PFSK-1 (cell line): ENCODE measurements around the gene YDJC.

ENCODE experiments used
- FOXP2 ChIP-seq: optimal IDR thresholded peaks from 2 replicates; pipeline ENCODE3; 2011; ENCODE audit warnings: borderline replicate concordance, control low read depth, inconsistent platforms; ENCODE audit not compliant: insufficient read depth; ENCODE audit errors: extremely low read length, extremely low read depth
- POLR2AphosphoS5 ChIP-seq: IDR thresholded peaks from 2 replicates; pipeline ENCODE4 v1.6.1; 2012; ENCODE audit warnings: low read depth, mild to moderate bottlenecking, control low read depth, low read length, moderate library complexity
- SIN3A ChIP-seq: IDR thresholded peaks from 2 replicates; pipeline ENCODE4 v1.6.1; 2012; ENCODE audit warnings: mild to moderate bottlenecking, low read length, moderate library complexity, borderline replicate concordance; ENCODE audit not compliant: insufficient read depth
- TAF1 ChIP-seq: IDR thresholded peaks from 2 replicates; pipeline ENCODE4 v1.6.1; 2012; ENCODE audit warnings: low read length, control low read depth, borderline replicate concordance; ENCODE audit not compliant: insufficient read depth
- TF ChIP-seq, protein P1 (sequence below), 2 experiments: IDR thresholded peaks; 2 replicates each; pipeline versions ENCODE4 v1.6.1 to v1.8.0; 2011 to 2012; ENCODE audit warnings: low read depth in 2 of 2, low read length in 2 of 2, control low read depth in 1 of 2, inconsistent platforms in 1 of 2, mild to moderate bottlenecking in 1 of 2, moderate library complexity in 1 of 2; ENCODE audit not compliant: insufficient read depth in 1 of 2

The YDJC gene

DNA sequence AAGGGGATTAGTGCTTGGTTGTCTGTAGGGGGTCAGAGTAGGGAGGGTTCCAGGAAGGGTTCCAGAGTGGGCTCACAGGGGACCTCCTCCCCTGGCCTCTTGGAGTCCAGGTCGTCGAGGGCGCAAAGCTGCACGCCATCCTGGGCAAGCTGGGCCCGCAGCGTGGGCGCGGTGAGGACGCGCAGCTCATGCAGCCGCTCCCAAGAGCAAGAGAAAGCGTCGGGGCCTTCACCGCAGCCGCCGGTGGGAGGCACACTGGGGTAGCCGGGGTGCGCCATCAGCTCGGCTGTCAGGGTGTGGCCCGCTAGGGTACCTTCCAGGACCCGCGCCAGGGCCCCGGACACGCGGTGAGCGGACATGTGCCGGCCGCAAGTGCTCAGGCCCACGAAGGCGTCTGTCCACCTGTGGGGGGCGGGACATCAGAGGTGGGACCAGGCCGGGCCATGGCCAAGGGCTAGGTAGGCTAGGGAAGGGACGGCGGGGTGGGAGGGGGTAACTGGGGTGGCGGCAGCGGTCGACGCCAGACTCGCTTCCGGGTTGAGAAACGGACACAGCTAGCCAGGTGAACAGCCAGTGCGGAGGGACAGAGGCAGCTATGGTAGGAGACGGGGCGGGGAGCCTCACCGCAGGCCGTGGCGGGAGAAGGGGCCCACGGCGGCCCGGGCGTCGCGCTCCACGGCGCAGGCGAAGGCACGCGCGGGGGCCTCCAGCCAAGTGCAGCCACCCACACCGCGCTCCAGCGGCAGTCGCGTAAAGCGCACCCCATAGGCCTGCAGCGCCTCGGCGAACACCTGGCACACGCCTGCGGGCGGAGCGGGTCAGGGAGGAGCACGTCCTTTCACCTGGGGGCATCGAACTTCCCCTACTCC is 1.2 kb downstream of the YDJC start:
- TF ChIP-seq POLR2AphosphoS5 = no peak

DNA sequence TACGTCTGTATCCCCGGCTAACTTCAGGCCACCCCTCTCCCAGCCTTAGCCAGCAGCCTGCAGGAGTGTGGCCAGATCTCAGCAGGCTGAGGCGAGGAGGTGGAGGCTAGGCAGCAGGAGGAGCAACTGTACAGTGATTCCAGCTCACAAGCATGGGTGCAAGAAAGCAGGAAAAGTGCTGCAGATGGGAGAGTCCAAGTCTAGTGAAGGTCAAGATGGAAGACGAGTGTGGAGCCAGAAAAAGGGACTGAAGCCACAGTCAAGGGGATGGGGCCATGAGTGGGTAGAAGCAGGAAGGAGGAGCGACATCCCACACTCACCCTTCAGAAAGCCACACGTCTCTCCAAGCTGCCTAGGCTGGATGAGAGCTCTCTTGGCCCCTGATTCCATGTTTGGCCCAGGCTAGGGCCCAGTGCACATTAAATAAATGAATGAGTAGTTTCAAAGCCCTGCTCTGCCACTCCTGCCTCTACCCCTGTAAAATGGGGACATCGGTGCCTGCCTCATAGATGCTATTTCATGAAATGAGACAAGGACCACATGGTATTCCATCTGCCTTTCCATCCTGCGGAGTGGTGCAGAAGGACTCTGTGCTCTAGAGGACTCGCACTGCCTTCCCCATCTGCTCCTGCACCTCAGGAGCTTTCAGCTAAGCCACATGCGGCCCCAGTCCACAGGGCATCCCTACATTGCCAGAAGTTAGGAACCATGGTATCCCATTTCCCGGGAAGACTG is 2.9 kb downstream of the YDJC start:
- TF ChIP-seq, protein P1, sequence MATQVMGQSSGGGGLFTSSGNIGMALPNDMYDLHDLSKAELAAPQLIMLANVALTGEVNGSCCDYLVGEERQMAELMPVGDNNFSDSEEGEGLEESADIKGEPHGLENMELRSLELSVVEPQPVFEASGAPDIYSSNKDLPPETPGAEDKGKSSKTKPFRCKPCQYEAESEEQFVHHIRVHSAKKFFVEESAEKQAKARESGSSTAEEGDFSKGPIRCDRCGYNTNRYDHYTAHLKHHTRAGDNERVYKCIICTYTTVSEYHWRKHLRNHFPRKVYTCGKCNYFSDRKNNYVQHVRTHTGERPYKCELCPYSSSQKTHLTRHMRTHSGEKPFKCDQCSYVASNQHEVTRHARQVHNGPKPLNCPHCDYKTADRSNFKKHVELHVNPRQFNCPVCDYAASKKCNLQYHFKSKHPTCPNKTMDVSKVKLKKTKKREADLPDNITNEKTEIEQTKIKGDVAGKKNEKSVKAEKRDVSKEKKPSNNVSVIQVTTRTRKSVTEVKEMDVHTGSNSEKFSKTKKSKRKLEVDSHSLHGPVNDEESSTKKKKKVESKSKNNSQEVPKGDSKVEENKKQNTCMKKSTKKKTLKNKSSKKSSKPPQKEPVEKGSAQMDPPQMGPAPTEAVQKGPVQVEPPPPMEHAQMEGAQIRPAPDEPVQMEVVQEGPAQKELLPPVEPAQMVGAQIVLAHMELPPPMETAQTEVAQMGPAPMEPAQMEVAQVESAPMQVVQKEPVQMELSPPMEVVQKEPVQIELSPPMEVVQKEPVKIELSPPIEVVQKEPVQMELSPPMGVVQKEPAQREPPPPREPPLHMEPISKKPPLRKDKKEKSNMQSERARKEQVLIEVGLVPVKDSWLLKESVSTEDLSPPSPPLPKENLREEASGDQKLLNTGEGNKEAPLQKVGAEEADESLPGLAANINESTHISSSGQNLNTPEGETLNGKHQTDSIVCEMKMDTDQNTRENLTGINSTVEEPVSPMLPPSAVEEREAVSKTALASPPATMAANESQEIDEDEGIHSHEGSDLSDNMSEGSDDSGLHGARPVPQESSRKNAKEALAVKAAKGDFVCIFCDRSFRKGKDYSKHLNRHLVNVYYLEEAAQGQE (IDR thresholded peaks at IDR 0.05; ENCODE audit: insufficient read depth in 1 of 2, low read depth in 2 of 2, low read length in 2 of 2) = no peak
- TF ChIP-seq FOXP2 (no peak), POLR2AphosphoS5 (no peak), SIN3A (no peak), TAF1 (no peak)

DNA sequence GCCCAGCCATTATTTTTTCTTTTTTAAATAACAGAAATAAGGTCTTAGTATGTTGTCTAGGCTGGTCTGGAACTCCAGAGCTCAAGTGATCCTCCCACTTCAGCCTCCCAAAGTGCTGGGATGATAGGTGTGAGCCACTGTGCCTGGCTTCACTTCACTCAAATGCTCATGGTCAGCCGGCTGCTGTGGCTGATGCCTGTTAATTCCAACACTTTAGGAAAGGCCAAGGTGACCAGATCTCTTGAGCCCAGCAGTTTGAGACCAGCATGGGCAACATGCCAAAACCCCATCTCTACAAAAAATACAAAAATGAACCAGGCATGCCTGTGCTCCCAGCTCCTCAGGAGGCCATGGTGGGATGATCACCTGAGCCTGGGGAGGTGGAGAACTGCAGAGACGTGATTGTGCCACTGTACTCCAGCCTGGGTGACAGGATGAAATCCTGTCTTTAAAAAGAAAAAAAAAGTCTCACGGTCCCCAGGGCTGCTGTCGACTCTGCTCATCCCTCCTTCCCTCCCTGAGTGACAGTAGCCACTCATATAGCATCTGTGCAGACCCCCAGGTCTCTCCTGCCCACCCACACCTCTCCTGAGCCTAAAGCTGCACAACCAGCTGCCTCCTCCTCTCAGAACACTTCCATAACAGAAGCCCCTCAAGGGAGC is 3.6 kb downstream of the YDJC start:
- TF ChIP-seq FOXP2 (no peak), TAF1 (no peak), POLR2AphosphoS5 (no peak), SIN3A (no peak)
- TF ChIP-seq, protein P1 (IDR thresholded peaks at IDR 0.05; ENCODE audit: insufficient read depth in 1 of 2, low read depth in 2 of 2, low read length in 2 of 2) = no peak

DNA sequence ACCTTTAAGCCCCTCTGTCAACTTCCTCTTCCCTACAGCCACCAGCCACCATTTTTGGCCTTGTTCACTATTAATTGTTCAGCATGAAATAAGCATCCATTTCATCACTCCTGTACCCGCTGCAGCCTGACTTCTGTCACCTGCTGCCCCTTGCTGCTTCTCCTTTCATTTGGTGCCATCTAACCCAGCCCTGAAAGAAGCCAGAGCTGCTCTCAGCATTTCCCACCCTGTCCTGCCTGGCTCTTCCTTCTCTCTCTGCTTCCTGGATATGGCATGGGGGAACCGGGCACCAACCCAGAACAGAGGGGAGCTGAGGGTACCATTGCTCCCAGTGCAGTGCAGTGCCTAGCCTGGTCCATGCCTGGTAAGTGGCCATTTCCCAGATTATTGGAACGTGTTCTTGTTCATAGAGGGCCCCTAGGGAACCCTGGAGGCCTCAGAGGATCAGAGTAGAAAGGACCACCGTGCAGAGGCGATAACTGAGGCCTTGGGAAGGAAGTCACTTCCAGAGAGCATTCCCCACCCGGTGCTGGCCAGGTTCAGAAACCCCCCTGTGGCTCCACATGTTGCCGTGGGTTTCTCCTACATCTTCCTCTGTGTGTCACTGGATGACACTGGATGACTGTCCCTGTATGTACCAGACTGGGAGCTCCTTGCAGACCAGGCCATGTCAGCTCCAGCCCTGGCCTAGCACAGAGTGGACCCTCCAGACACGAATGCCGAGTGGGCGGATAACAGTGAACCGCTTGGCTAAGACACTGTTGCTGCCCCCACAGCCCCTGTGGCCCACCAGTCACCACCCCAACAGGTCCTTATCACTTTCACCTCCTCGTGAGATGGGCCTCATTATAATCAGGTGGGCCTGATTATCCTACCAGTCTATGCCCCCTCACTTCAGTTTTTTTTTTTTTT is 4.7 kb downstream of the YDJC start:
- TF ChIP-seq SIN3A (no peak), POLR2AphosphoS5 (no peak), TAF1 (no peak), FOXP2 (no peak)
- TF ChIP-seq, protein P1 (IDR thresholded peaks at IDR 0.05; ENCODE audit: insufficient read depth in 1 of 2, low read depth in 2 of 2, low read length in 2 of 2) = no peak

DNA sequence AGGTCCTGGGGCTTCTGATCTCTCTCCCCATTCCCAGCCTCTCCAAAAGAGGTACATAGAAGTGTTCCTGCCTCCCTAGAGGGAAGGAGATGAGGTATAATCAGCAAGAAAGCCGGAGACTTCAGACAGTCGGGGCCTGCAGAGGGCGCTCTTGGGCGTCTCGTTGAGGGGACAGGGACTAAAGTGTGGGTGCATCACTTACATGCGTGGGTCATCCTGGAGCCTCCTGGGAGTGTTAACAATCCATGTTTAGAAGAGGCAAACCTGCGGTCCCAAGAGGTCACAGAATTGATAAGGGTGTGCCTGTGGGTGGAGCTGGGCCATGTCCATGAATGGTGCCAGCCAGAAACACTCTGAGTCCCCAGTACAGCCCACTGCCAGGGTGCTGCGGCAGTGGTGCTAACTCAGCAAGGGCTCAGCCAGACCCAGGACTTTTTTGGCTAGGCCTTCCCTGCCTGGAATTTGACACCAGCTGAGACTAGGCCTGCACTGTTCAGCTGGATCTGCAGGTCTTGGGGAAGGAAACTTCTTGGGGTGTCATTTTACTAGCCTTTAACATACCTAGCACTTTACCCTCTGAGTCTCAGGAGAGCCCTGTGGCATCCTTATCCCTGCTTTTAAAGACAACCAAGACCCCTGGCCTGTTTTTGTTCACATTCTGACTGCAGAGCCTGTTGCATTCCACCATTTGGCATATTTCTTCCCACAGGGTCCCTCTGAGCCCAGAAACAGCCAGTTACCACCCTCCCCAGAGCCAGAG is 5.5 kb downstream of the YDJC start:
- TF ChIP-seq FOXP2 (no peak), TAF1 (no peak), POLR2AphosphoS5 (peak; percentile 17; the same call in 1 of the 2 replicates), SIN3A (no peak)
- TF ChIP-seq, protein P1 (IDR thresholded peaks at IDR 0.05; ENCODE audit: insufficient read depth in 1 of 2, low read depth in 2 of 2, low read length in 2 of 2) = no peak
